ENCODE data around the gene LIMK1. TPM values are rescaled to one million over a fixed set of nuclear protein-coding genes. Genes with fewer than 3 reads are reported as not detected.

LIMK1 gene
- total and polyA plus RNA-seq, 7 donors, result 12.0 to 95.8 (median 28.7) TPM

- no peak for TF ChIP-seq CTCF (IDR thresholded peaks at IDR 0.05)
- peaks cover 0 to 3% of the 10 kb centered on the region in 2 donors for H3K36me3 ChIP-seq (ENCODE audit: insufficient read depth in 1 of 2, low read depth in 1 of 2)
Measured at GRCh38 chr7:74058486-74058885, 25.1 kb upstream of the LIMK1 start.

DNA sequence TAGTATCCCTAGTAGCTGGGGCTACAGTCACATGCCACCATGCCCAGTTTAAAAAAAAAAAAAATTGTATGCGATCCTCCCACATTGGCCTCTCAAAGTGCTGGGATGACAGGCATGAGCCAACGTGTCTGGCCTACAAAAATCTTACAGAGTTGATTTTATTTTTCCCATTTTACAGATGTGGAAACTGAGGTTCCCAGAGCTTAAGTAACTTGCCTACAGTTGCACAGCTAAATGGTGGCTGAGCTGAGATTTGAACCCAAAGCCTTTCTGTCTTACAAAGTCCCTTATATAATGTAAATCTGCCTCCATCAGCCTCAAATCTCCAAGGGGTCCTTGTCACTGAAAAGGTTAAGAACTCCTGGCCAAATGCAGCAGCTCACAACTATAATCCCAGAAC lies 24.6 kb upstream of the LIMK1 start:
- Histone ChIP-seq H3K9me3 (no peaks in the 10 kb centered on the region), H3K36me3 (ENCODE audit: insufficient read depth in 1 of 2, low read depth in 1 of 2) (peaks cover 0 to 3% of the 10 kb centered on the region in 2 donors), H3K27ac (no peak overlapping the region), H3K4me1 (peaks cover 19% of the 10 kb centered on the region), H3K4me3 (no peak overlapping the region), H3K27me3 (ENCODE audit: insufficient read depth in 3 of 3, low read length in 2 of 3) (no peaks in the 10 kb centered on the region)
- DNase-seq, result no peak
- no peak for TF ChIP-seq CTCF (IDR thresholded peaks at IDR 0.05)
- intact Hi-C loops (cut with DNase I), result no loop called here
- ATAC-seq, result no peak
- WGBS, 3 donors, result 79 to 83% (median 81%) methylated on average over 2 of the region's 2 CpGs

More at GRCh38 chr7:74058486-74058885, 25.1 kb upstream of the LIMK1 start:
- H3K27ac ChIP-seq, result no peak overlapping the region
- H3K9me3 ChIP-seq, result no peaks in the 10 kb centered on the region
- ATAC-seq (no peak), DNase-seq (peak in 1 of 2 donors; percentile 30)
- peaks cover 19% of the 10 kb centered on the region for H3K4me1 ChIP-seq
- 93 to 97% (median 95%) methylated on average over 7 of the region's 7 CpGs for WGBS, 3 donors
- intact Hi-C loops (cut with DNase I), result no loop called here
- H3K4me3 ChIP-seq, result no peak overlapping the region
- H3K27me3 ChIP-seq (ENCODE audit: insufficient read depth in 3 of 3, low read length in 2 of 3), result no peaks in the 10 kb centered on the region

DNA sequence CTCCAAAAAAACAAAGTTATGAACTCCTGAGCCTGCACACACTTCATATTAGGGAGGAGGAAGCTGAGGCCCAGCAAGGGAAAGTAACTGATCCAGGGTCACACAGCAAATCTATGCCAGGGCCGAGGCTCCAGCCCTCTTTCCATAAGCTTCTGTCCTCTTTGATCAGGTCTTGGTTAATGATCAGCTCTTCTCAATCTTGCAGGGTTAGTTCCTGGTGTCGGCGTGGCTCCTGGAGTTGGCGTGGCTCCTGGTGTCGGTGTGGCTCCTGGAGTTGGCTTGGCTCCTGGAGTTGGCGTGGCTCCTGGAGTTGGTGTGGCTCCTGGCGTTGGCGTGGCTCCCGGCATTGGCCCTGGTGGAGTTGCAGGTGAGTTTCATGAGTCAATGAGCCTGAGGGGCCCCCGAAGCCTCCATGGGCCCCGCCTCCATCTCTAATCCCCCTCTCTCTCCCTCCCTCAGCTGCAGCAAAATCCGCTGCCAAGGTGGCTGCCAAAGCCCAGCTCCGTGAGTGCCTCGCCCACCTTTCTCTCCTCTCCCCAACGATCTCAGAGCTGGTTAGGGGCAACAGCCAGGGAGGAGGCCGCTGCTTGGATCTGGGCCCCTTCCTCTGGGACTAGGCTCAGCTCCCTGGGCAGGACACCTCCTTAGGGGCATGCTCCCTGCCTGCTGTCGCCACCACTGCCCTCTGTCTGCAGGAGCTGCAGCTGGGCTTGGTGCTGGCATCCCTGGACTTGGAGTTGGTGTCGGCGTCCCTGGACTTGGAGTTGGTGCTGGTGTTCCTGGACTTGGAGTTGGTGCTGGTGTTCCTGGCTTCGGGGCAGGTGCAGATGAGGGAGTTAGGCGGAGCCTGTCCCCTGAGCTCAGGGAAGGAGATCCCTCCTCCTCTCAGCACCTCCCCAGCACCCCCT lies 23.7 kb upstream of the LIMK1 start:
- Histone ChIP-seq H3K4me3 (no peak overlapping the region), H3K4me1 (peaks cover 19% of the 10 kb centered on the region), H3K36me3 (ENCODE audit: insufficient read depth in 1 of 2, low read depth in 1 of 2) (peaks cover 0 to 3% of the 10 kb centered on the region in 2 donors), H3K27me3 (ENCODE audit: insufficient read depth in 3 of 3, low read length in 2 of 3) (no peaks in the 10 kb centered on the region), H3K9me3 (no peaks in the 10 kb centered on the region), H3K27ac (peak overlapping the region; percentile 30)
- ATAC-seq (peak; percentile 44 to 63 (median 52)), DNase-seq (peak in 1 of 2 donors; percentile 69)
- 34 to 49% (median 36%) methylated on average over 21 of the region's 21 CpGs for WGBS, 3 donors
- no peak for TF ChIP-seq CTCF (IDR thresholded peaks at IDR 0.05)
- intact Hi-C loops (cut with DNase I), result no loop called here

DNA sequence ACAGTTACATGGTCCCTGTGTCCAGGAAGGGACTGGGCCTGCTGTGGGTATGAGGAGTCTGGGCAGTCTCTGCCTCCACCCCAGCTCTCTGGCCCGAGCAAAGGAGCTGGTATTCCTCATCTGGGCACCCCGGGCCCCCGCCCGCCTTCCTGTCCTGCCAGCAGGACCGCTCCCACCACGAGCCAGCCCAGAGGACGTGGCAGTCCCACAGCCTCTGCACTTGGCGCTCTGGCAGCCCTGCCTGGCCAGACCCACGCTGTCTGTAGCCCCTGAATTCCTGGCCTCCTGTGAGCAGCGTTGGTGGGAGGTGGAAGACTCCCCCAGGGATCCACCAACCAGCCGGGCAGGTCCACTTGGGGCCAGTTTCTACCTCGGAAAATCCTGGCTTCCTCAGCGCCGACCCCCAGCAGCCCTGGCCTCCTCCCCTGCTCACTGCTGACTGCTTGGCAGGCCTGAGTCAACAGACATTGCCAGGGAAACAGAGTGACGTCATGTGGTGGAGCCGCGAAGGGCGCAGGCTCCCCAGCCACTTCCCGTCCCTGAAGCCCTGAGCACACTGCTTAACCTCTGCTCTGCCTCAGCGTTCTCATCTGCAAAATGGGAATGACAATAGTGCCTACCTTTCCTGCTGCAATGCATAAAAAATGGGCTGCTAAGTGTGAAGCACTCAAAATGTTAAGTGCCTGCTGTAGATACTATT lies 21.6 kb upstream of the LIMK1 start:
- no peak for TF ChIP-seq CTCF (IDR thresholded peaks at IDR 0.05)
- Histone ChIP-seq H3K27ac (peak overlapping the region; percentile 69), H3K4me3 (peak overlapping the region; percentile 43), H3K9me3 (no peaks in the 10 kb centered on the region), H3K4me1 (peaks cover 19% of the 10 kb centered on the region), H3K27me3 (ENCODE audit: insufficient read depth in 3 of 3, low read length in 2 of 3) (no peaks in the 10 kb centered on the region), H3K36me3 (ENCODE audit: insufficient read depth in 1 of 2, low read depth in 1 of 2) (peaks cover 0 to 3% of the 10 kb centered on the region in 2 donors)
- WGBS, 3 donors, result 19 to 23% (median 21%) methylated on average over 19 to 20 of the region's 20 CpGs
- ATAC-seq (peak; percentile 84 to 92 (median 89)), DNase-seq (peak; percentile 84 to 87)
- intact Hi-C loops (cut with DNase I), result no loop called here

All from psoas muscle (tissue), 8 donors.